Measurements from ENCODE around the gene FEZ2.

FEZ2 gene

GRCh38 chr2:36559221-36559942 is 38.6 kb downstream of the FEZ2 start:
- Histone ChIP-seq H3K4me1 (no peaks in the 10 kb centered on the region), H3K9me3 (no peaks in the 10 kb centered on the region), H3K4me3 (ENCODE audit: low read depth, low read length) (no peak overlapping the region), H3K27me3 (no peaks in the 10 kb centered on the region), H3K36me3 (no peaks in the 10 kb centered on the region)
- no peak for TF ChIP-seq CTCF (IDR thresholded peaks at IDR 0.05; ENCODE audit: low read depth, low read length)
- no peak for DNase-seq

DNA sequence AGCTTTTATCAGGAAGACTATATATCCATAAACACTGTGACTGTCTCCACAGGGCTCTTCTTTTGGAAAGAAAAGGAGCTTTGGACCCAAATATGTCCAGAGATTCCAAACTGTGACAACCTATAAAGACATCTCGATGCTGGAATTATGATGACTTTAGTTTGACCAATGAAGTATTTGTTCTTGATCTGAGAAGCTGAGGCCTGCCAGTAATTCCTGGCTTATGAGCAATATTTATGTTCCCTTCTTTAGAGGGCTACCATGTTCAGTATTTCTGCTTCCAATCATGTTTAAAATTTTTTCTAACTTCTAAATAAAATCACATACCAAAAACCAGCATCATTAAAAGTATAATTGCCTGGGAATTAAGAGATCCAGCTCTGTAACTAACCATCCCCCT is 41.1 kb downstream of the FEZ2 start:
- Histone ChIP-seq H3K9me3 (no peaks in the 10 kb centered on the region), H3K36me3 (no peaks in the 10 kb centered on the region), H3K27me3 (no peaks in the 10 kb centered on the region), H3K4me1 (no peaks in the 10 kb centered on the region), H3K4me3 (ENCODE audit: low read depth, low read length) (no peak overlapping the region)
- no peak for TF ChIP-seq CTCF (IDR thresholded peaks at IDR 0.05; ENCODE audit: low read depth, low read length)
- DNase-seq, result no peak

DNA sequence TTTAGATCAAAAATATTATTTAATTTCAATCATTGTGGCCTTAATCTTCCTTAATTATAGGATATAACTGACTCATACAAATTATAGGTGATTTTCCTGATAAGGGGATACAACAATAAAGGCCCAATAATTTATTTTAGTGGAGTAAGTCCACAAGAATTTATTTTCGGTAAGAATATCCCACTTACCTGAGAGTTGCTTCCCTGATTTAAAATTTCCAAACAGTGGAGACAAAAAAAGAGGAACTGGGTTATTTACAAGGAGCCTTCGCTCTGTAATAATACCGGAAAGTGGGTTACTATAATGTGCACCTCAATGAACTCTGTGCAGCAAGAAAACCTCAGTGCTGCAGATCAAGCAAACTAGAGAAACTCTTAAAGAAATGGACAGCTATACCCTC is 42.2 kb downstream of the FEZ2 start:
- no peaks in the 10 kb centered on the region for H3K27me3 ChIP-seq
- DNase-seq, result no peak
- no peaks in the 10 kb centered on the region for H3K9me3 ChIP-seq
- no peaks in the 10 kb centered on the region; the same call in 1 of the 2 replicates for H3K36me3 ChIP-seq
- H3K4me1 ChIP-seq, result no peaks in the 10 kb centered on the region
- no peak for TF ChIP-seq CTCF (IDR thresholded peaks at IDR 0.05; ENCODE audit: low read depth, low read length)
- no peak overlapping the region for H3K4me3 ChIP-seq (ENCODE audit: low read depth, low read length)

GRCh38 chr2:36554531-36554930 is 43.4 kb downstream of the FEZ2 start:
- Histone ChIP-seq H3K9me3 (no peaks in the 10 kb centered on the region), H3K36me3 (no peaks in the 10 kb centered on the region; the same call in 1 of the 2 replicates), H3K4me3 (ENCODE audit: low read depth, low read length) (no peak overlapping the region), H3K4me1 (no peaks in the 10 kb centered on the region), H3K27me3 (no peaks in the 10 kb centered on the region)
- TF ChIP-seq CTCF (IDR thresholded peaks at IDR 0.05; ENCODE audit: low read depth, low read length), result no peak
- DNase-seq, result no peak

GRCh38 chr2:36553683-36554082 is 44.3 kb downstream of the FEZ2 start:
- no peak overlapping the region for H3K4me3 ChIP-seq (ENCODE audit: low read depth, low read length)
- H3K4me1 ChIP-seq, result no peaks in the 10 kb centered on the region
- no peak for DNase-seq
- H3K9me3 ChIP-seq, result no peaks in the 10 kb centered on the region
- TF ChIP-seq CTCF (IDR thresholded peaks at IDR 0.05; ENCODE audit: low read depth, low read length), result no peak
- H3K36me3 ChIP-seq, result no peaks in the 10 kb centered on the region; the same call in 1 of the 2 replicates
- H3K27me3 ChIP-seq, result no peaks in the 10 kb centered on the region

DNA sequence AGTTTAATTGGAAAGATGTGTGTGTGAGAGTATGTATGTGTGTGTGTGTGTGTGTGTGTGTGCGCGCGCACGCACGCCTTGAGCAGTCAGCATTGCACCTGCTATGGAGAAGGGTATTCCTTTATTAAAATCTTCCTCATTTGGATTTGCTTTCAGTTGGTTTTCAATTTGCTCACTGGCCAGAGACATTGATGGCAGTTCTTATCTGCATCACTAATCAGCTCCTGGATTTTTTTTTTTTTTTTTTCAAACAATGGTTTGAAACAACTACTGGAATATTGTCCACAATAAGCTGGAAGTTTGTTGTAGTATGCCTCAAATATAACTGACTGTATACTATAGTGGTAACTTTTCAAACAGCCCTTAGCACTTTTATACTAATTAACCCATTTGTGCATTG is 48.0 kb downstream of the FEZ2 start:
- no peak overlapping the region for H3K4me3 ChIP-seq (ENCODE audit: low read depth, low read length)
- no peaks in the 10 kb centered on the region for H3K9me3 ChIP-seq
- no peaks in the 10 kb centered on the region for H3K27me3 ChIP-seq
- no peak for DNase-seq
- TF ChIP-seq CTCF (IDR thresholded peaks at IDR 0.05; ENCODE audit: low read depth, low read length), result no peak
- no peaks in the 10 kb centered on the region for H3K4me1 ChIP-seq
- H3K36me3 ChIP-seq, result no peaks in the 10 kb centered on the region; the same call in 1 of the 2 replicates

Measured in BE2C (cell line).